Measurements from ENCODE around the gene SASH1. TPM values are rescaled to one million over a fixed set of nuclear protein-coding genes. Genes with fewer than 3 reads are reported as not detected.
A peak's percentile ranks its signal among the peaks of the same experiment; 100 is the strongest.

Gene SASH1
- total RNA-seq, 2 donors from 2014 or later = 33.4 to 36.2 TPM

DNA sequence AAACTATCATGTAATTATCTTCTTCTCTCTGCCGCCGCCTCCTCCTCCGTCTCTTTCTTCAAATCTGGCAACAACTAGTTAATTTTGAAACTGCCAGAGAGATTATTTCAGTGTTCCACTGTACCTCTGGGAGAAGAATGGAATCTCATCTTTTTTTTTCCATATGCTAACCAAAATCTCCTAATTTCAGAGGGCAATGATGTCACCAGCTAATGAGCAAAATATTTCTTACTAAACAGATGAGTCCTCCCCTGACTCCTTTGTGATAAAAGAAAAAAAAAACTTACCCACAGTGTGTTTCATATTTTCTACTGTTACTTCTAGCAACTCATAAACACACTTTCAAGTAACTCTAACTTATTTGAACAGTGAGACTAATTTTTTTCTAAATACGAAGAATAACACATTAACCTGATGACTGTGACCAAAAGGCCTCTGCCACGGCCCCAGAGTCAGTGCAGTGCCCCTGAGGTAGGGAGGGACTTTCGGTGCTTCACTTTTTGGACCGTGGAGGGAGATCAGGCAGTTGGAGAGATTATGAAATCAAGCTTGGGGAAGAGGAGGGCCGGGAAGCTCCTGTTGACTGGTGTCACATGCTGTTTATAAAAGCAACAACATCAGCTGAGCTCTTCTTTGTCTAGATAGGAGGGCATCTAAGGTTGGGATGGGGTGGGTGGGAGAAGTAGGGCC lies 159.6 kb downstream of the SASH1 start:
- peak; percentile 56 to 67 for ATAC-seq
- intact Hi-C loops (cut with DNase I) = no loop called here
- no peak for DNase-seq

- intact Hi-C loops (cut with DNase I) = no loop called here
- ATAC-seq = no peak
These were observed 160.1 kb downstream of the SASH1 start for GRCh38 chr6:148502773-148503135.

GRCh38 chr6:148503703-148504102 lies 161.1 kb downstream of the SASH1 start:
- intact Hi-C loops (cut with DNase I) = no loop called here
- no peak for ATAC-seq

More at GRCh38 chr6:148502773-148503135, 160.1 kb downstream of the SASH1 start:
- no peak for DNase-seq

DNA sequence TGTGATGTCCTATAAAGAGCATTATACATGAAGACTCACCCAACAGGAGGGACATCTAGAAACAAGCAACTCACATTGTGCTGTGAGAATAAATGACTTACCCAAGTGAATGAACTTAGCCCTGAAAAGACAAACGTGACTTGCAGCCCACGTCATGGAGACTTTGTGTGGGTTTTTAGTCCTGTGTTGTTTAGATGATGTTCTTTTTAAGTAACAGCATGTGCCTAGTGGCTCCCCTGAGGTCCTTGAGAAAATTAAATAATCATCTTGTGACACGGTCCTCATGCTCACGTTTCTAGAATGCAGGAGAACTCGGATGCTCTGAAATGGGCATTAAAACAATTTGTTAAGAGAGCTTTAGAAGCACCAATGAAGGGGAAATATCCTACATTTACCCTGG lies 165.1 kb downstream of the SASH1 start:
- DNase-seq = no peak
- no peak for ATAC-seq
- intact Hi-C loops (cut with DNase I) = no loop called here

More at GRCh38 chr6:148503703-148504102, 161.1 kb downstream of the SASH1 start:
- no peak for DNase-seq

DNA sequence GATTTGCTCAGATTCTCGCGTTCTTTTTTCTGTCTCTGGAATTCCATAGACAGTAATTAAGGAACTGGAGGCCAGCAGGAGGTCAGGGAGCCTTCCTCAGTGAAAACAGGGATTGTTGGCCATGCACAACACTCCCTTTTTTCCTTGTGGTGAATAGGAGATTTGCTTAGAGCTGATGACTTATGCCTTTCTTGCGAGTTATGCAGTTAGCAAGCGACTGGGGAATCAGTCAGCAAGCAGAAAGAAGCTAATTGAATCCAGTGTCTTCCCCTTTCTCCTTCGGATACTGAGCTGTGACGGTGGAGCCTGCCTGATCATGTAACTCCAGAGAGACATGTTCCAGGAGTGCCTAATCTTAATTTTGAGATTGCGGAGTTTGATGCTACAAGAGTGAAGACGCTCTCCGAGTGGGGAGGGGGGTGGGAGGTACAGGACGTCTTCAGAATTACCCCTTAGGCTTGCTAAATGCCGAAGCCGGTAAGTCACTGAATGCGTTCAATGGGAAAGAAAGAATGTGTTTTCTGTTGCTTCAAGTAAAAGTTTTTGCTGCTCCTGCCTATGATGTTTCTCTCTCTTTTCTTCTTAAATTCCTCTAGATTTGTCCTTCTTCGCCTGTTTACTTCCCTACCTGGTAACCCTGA lies 165.9 kb downstream of the SASH1 start:
- intact Hi-C loops (cut with DNase I) = no loop called here
- DNase-seq = no peak
- peak; percentile 41 to 65 for ATAC-seq

- no peak for DNase-seq
- intact Hi-C loops (cut with DNase I) = no loop called here
- peak in 1 of 2 donors; percentile 5 for ATAC-seq
These were observed 166.6 kb downstream of the SASH1 start for GRCh38 chr6:148509119-148509799.

- intact Hi-C loops (cut with DNase I) = no loop called here
- DNase-seq (peak; percentile 66), ATAC-seq (peak; percentile 29 to 62)
These were observed 167.4 kb downstream of the SASH1 start for GRCh38 chr6:148509800-148510581.

DNA sequence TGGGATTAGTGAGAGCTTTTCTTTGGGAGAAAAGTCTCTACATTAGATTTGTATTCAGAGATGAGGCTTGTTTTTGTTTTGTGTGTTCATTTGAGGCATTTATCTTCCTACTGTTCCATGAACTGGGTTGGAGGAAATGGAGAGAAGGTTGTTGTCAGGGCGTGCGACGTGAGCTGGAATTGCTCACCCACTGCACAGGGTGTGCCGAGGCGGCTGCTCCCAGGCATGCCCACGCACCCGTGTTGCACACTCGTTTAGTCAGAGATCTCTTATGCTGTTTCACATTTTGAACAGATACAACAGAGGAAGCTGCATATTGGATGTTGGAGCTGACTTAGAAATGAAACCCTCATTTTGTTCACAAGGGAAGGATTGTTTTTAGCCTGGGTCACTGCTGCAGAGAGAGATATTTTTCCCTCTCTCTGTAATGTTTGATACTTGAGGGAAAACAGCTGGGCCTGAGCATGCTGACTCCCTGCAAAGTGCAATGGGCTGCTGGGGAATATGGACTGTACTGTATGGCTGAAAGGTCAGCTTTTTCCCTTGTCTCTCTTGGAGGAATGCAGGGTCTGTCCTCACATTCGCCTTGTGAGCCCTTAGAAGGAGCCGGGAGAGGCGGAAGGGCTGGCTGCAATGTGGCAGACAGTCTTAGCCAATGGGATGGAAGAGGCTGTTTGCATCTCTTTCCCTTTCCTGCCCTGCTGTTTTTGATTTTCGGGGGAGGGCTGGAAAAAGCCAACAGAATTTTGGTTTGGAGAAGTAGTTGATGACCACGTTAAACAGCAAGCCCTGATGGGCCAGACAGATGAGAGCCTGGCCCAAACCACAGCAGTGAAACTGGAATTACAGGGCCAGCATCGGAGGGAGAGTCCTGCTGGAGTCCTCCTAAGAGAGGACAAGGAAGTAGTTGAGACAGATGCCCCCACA lies 170.8 kb downstream of the SASH1 start:
- ATAC-seq (peak; percentile 69 to 87), DNase-seq (peak; percentile 44)
- intact Hi-C loops (cut with DNase I) = no loop called here

DNA sequence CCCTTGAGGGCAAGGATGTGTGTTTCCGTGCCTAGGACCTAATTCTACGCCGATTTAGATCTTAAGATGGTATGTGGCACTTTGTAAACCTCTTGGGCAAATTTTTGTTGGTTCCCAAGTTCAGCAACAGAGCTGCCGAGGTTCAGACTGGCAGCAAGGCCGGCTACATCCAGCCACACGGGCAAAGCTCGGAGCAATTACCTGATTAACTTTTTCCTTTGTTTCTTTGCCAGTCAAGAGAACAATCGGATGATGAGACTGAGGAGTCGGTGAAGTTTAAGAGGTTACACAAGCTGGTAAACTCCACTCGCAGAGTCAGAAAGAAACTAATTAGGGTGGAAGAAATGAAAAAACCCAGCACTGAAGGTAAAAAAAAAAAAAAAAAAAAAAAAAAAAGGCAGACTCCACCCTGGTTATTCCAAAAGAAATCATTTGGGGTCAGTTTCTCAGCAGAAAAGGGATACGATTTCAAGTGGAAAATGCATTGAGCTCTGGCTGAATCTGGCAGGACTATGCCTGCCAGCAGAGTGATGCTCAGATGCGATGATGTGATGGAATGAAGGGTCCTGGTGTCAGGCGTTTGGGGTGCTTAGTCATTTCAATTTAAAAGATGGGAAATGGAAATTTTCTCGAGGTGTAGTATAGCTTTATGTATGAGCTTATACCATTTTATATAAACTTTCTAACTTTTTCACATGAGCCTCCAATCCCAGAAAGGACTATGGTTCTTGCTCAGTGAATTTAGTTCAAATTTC lies 171.6 kb downstream of the SASH1 start:
- ATAC-seq (no peak), DNase-seq (no peak)
- intact Hi-C loops (cut with DNase I) = no loop called here

DNA sequence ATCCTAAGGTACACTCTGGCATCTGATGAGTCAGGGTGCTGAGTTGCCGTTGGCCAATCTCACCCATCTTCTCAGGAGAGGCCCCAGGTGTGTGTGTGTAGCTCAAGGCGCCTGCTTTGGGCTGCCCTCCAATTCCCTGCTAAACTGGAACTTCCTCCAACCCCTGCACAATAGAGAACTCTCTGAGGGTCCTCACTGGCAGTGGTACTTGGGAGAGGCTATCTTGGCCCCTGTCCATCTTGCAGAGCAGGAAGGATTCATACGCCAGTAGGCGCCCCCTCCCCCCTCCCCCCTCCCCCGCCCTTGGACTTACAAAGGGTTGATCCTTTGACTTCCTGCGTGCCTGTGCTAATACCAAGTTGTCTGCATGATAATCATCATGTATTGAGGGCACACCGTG lies 173.6 kb downstream of the SASH1 start:
- ATAC-seq (no peak), DNase-seq (no peak)
- intact Hi-C loops (cut with DNase I) = no loop called here

DNA sequence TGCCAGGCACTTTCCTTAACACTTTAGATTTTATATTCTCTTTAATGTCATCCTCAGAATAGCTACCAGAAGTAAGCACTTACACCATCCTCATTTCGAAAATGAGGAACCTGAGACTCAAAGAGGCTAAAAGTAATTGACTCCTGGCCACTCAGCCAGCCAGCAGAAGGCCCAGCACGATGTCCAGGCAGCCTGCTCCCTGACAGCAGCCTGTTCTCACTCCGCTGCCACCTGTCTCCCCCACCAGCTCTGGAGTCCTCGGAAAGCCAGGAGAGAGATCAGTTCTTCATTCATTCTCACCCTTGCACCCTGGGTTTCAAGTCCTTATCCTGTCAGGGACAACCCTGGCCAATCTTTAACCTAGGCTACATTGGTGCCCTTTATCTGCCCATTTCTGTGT lies 174.0 kb downstream of the SASH1 start:
- intact Hi-C loops (cut with DNase I) = no loop called here
- DNase-seq (no peak), ATAC-seq (no peak)

GRCh38 chr6:148517470-148517869 lies 174.8 kb downstream of the SASH1 start:
- no peak for ATAC-seq
- intact Hi-C loops (cut with DNase I) = no loop called here
- DNase-seq = no peak

DNA sequence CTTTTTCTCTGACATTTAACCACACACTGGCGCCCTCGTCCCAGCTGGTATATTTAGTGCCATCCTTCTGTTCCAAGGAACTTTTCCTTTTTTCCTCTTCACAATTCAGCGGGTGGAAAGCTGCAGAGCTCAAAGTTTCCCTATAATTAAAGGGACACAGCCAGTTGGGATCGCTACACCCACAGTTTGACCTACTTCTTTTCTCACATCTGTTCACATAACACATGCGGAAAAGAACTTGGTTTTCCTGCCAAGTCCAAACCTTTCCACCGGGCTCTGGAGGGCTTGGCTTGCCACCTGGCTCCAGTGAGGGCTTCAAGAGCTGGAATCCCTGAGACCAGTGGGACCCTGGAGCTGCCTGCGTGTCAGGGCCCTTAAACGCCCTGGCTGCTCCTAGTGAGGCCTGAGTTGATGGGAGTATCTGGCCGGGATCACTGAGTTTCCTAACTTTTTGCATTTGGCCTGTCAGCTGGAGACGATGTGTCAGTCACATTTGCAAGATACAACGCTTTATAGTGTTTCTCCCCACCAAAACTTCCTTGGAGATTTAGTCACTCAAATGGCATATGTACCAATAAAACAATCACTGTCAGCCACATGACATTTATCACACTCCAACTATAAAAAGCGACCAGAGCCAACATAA lies 176.0 kb downstream of the SASH1 start:
- peak; percentile 35 to 61 for ATAC-seq
- intact Hi-C loops (cut with DNase I) = no loop called here
- DNase-seq = peak; percentile 37

- ATAC-seq (no peak), DNase-seq (no peak)
- intact Hi-C loops (cut with DNase I) = no loop called here
These were observed 177.6 kb downstream of the SASH1 start for GRCh38 chr6:148520109-148520841.

GRCh38 chr6:148521158-148521557 lies 178.5 kb downstream of the SASH1 start:
- intact Hi-C loops (cut with DNase I) = no loop called here
- no peak for ATAC-seq
- DNase-seq = no peak

DNA sequence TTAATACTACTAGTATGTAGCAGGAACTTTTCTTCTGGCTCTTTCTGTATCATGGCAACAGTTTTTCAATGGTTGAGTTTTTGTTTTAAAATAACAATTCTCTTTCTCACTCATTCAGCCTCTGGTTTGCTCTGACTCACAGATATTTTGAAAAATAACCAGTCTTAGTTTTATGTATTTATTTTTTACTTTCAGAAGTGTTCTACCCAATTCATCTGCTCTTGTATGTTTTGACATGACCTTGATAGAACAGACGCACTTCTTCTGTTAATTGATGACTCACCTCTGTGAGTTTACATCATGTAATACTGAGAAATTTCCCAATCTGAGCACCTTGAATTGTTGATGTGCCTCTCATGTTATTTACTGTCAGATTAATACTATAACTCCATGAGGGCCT lies 178.9 kb downstream of the SASH1 start:
- intact Hi-C loops (cut with DNase I) = no loop called here
- DNase-seq (no peak), ATAC-seq (peak in 1 of 2 donors; percentile 38)

DNA sequence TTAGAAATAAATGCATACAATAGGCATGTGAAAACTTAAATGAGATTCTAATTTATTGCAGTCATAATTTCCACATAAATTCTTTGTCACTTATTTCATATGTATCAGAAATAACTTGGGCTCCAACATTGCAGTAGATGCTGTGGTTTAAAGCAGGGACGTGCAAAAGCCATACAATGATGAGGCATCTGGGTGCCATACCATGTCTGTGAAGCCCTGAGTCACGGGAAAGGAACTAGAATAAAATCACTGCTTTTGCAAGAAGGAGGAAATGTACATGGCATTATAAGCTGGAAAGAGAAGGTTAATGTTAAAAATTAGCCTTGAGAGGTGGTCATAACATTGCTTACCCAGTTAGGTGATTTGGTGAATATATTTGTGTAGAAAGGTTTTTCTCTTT lies 180.4 kb downstream of the SASH1 start:
- no peak for ATAC-seq
- intact Hi-C loops (cut with DNase I) = no loop called here
- DNase-seq = no peak

Measured in left cardiac atrium (tissue), 4 donors.